WTC11 (cell line): ENCODE results near the gene SLIT1. TPM values are rescaled to one million over a fixed set of nuclear protein-coding genes. Genes with fewer than 3 reads are reported as not detected.
A peak's percentile ranks its signal among the peaks of the same experiment; 100 is the strongest.

Source experiments
- ATAC-seq: fragments of 200-7000 bp; cut with Tn5 transposase; 2 replicates; pipeline ENCODE4 v1.10.0; 2021; ENCODE audit warnings: mild to moderate bottlenecking, moderate library complexity
- CTCF ChIA-PET: fragments of 300-600 bp; sonication (Branson Sonifier 250); formaldehyde crosslinking; loops from one replicate; lab custom pipeline; 2021; ENCODE audit warnings: antibody characterized with exemption; lab: Charles Lee
- POLR2A ChIA-PET: fragments of 350-600 bp; sonication (Branson Sonifier 250); formaldehyde crosslinking; loops from one replicate; lab custom pipeline; 2021; ENCODE audit warnings: antibody characterized with exemption; lab: Charles Lee
- DNase-seq: peaks from one replicate; pipeline ENCODE4 v3.0.0; 2021; ENCODE audit warnings: low spot score
- H3K27ac Mint-ChIP-seq: 2 replicates; pipeline ENCODE4 v1.8.0; 2021; ENCODE audit warnings: mixed read lengths
- H3K27me3 Mint-ChIP-seq: 2 replicates; pipeline ENCODE4 v1.8.0; 2021; ENCODE audit warnings: low read depth, mild to moderate bottlenecking, moderate library complexity, mixed read lengths
- H3K36me3 Mint-ChIP-seq: 2 replicates; pipeline ENCODE4 v1.8.0; 2021; ENCODE audit warnings: mixed read lengths
- H3K4me1 Mint-ChIP-seq: 2 replicates; pipeline ENCODE4 v1.8.0; 2022; ENCODE audit warnings: mixed read lengths
- H3K4me3 Mint-ChIP-seq: 2 replicates; pipeline ENCODE4 v1.8.0; 2021; ENCODE audit warnings: mild to moderate bottlenecking, moderate library complexity, mixed read lengths
- H3K9me3 Mint-ChIP-seq: 2 replicates; pipeline ENCODE4 v1.8.0; 2021; ENCODE audit warnings: mixed read lengths
- ETV6 ChIP-seq: sonication (generic); formaldehyde crosslinking; IDR thresholded peaks from 2 replicates; pipeline ENCODE4 v1.8.1; 2022; ENCODE audit warnings: mild to moderate bottlenecking, missing genetic modification reagents
- IRF2 ChIP-seq: sonication (generic); formaldehyde crosslinking; IDR thresholded peaks from 2 replicates; pipeline ENCODE4 v1.8.0; 2022; ENCODE audit warnings: low read depth, missing genetic modification reagents, borderline replicate concordance
- ZBTB21 ChIP-seq: sonication (generic); formaldehyde crosslinking; IDR thresholded peaks from 2 replicates; pipeline ENCODE4 v1.8.1; 2023; ENCODE audit warnings: mild to moderate bottlenecking, missing genetic modification reagents, borderline replicate concordance
- total RNA-seq: library from RNA; stranded (reverse); gene quantifications from 3 replicates; pipeline ENCODE4 v1.2.3, GENCODE V29; 2021
- TF ChIP-seq, protein P1 (sequence below): sonication (generic); formaldehyde crosslinking; IDR thresholded peaks from 2 replicates; pipeline ENCODE4 v1.8.0; 2023; ENCODE audit warnings: missing genetic modification reagents, mild to moderate bottlenecking, borderline replicate concordance
- TF ChIP-seq, protein P2 (sequence below): fragments of 250-450 bp; sonication (Bioruptor Pico); IDR thresholded peaks from 2 replicates; pipeline ENCODE4 v1.9.0; 2021; ENCODE audit warnings: moderate library complexity, mild to moderate bottlenecking, inconsistent platforms, borderline replicate concordance
- TF ChIP-seq, protein P3 (sequence below): fragments of 250-450 bp; sonication (Bioruptor Pico); IDR thresholded peaks from 2 replicates; pipeline ENCODE4 v1.9.0; 2021; ENCODE audit warnings: mild to moderate bottlenecking
- TF ChIP-seq, protein P4 (sequence below): sonication (generic); formaldehyde crosslinking; IDR thresholded peaks from 2 replicates; pipeline ENCODE4 v1.8.0; 2022; ENCODE audit warnings: missing genetic modification reagents
- TF ChIP-seq, protein P5 (sequence below): fragments of 200-600 bp; IDR thresholded peaks from 2 replicates; pipeline ENCODE4 v1.8.0; 2022; ENCODE audit warnings: antibody characterized with exemption

SLIT1 gene
- total RNA-seq, 1 experiment from 2014 or later: 1.6 TPM

DNA sequence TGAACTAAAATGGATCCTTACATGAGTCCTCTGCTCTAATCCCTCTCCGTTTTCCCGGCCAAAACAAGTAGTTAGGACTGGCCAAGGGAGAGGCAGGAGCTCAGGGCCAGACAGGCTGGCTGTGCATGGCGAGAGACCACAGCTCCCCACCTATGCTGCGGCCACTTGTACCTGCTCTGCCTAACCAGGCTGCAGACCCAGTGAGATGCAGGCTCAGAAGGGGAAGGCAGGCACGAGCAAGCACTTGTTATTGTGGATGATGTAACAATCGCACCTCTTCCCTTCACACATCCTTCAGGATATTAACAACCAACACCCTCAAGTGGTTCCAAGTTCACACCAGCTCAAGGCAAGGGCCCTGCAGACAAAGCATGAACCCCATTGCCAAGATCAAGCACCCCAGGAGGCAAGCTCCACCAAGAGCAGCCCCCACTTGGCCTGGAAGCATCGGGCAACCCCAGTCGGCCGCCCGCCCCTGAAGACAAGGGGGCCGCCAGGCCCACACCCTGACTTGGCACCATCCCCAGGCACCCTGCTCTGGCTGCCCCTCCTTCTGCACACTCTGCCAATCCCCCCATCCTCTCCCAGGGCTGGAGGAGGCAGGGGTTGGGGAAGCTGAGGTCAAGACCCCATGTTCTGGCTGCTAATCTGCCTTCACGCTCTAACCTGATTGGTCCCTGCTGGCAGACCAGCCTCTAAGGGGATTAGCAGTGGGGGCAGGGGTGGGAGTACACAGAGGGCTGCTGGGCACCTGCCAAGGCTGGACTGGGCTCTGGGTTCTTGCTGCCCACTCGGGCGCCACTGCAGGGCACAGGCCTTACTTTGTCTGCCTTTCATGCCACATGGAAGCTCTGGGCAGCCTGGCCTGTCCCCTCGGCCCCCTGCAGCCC is 111.3 kb downstream of the SLIT1 start:
- TF ChIP-seq ETV6 (no peak), IRF2 (CRISPR knock-in tag) (no peak)
- TF ChIP-seq, protein P1, sequence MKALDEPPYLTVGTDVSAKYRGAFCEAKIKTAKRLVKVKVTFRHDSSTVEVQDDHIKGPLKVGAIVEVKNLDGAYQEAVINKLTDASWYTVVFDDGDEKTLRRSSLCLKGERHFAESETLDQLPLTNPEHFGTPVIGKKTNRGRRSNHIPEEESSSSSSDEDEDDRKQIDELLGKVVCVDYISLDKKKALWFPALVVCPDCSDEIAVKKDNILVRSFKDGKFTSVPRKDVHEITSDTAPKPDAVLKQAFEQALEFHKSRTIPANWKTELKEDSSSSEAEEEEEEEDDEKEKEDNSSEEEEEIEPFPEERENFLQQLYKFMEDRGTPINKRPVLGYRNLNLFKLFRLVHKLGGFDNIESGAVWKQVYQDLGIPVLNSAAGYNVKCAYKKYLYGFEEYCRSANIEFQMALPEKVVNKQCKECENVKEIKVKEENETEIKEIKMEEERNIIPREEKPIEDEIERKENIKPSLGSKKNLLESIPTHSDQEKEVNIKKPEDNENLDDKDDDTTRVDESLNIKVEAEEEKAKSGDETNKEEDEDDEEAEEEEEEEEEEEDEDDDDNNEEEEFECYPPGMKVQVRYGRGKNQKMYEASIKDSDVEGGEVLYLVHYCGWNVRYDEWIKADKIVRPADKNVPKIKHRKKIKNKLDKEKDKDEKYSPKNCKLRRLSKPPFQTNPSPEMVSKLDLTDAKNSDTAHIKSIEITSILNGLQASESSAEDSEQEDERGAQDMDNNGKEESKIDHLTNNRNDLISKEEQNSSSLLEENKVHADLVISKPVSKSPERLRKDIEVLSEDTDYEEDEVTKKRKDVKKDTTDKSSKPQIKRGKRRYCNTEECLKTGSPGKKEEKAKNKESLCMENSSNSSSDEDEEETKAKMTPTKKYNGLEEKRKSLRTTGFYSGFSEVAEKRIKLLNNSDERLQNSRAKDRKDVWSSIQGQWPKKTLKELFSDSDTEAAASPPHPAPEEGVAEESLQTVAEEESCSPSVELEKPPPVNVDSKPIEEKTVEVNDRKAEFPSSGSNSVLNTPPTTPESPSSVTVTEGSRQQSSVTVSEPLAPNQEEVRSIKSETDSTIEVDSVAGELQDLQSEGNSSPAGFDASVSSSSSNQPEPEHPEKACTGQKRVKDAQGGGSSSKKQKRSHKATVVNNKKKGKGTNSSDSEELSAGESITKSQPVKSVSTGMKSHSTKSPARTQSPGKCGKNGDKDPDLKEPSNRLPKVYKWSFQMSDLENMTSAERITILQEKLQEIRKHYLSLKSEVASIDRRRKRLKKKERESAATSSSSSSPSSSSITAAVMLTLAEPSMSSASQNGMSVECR (CRISPR knock-in tag): no peak
- TF ChIP-seq, protein P2, sequence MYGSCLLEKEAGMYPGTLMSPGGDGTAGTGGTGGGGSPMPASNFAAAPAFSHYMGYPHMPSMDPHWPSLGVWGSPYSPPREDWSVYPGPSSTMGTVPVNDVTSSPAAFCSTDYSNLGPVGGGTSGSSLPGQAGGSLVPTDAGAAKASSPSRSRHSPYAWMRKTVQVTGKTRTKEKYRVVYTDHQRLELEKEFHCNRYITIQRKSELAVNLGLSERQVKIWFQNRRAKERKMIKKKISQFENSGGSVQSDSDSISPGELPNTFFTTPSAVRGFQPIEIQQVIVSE: no peak
- TF ChIP-seq, protein P3, sequence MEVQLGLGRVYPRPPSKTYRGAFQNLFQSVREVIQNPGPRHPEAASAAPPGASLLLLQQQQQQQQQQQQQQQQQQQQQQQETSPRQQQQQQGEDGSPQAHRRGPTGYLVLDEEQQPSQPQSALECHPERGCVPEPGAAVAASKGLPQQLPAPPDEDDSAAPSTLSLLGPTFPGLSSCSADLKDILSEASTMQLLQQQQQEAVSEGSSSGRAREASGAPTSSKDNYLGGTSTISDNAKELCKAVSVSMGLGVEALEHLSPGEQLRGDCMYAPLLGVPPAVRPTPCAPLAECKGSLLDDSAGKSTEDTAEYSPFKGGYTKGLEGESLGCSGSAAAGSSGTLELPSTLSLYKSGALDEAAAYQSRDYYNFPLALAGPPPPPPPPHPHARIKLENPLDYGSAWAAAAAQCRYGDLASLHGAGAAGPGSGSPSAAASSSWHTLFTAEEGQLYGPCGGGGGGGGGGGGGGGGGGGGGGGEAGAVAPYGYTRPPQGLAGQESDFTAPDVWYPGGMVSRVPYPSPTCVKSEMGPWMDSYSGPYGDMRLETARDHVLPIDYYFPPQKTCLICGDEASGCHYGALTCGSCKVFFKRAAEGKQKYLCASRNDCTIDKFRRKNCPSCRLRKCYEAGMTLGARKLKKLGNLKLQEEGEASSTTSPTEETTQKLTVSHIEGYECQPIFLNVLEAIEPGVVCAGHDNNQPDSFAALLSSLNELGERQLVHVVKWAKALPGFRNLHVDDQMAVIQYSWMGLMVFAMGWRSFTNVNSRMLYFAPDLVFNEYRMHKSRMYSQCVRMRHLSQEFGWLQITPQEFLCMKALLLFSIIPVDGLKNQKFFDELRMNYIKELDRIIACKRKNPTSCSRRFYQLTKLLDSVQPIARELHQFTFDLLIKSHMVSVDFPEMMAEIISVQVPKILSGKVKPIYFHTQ (CRISPR knock-in tag): no peak
- TF ChIP-seq, protein P4, sequence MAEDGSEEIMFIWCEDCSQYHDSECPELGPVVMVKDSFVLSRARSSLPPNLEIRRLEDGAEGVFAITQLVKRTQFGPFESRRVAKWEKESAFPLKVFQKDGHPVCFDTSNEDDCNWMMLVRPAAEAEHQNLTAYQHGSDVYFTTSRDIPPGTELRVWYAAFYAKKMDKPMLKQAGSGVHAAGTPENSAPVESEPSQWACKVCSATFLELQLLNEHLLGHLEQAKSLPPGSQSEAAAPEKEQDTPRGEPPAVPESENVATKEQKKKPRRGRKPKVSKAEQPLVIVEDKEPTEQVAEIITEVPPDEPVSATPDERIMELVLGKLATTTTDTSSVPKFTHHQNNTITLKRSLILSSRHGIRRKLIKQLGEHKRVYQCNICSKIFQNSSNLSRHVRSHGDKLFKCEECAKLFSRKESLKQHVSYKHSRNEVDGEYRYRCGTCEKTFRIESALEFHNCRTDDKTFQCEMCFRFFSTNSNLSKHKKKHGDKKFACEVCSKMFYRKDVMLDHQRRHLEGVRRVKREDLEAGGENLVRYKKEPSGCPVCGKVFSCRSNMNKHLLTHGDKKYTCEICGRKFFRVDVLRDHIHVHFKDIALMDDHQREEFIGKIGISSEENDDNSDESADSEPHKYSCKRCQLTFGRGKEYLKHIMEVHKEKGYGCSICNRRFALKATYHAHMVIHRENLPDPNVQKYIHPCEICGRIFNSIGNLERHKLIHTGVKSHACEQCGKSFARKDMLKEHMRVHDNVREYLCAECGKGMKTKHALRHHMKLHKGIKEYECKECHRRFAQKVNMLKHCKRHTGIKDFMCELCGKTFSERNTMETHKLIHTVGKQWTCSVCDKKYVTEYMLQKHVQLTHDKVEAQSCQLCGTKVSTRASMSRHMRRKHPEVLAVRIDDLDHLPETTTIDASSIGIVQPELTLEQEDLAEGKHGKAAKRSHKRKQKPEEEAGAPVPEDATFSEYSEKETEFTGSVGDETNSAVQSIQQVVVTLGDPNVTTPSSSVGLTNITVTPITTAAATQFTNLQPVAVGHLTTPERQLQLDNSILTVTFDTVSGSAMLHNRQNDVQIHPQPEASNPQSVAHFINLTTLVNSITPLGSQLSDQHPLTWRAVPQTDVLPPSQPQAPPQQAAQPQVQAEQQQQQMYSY (CRISPR knock-in tag): no peak
- Mint-ChIP-seq H3K27me3 (no peaks in the 10 kb centered on the region), H3K4me1 (peaks cover 17% of the 10 kb centered on the region), H3K9me3 (peaks cover 9% of the 10 kb centered on the region), H3K4me3 (no peak overlapping the region), H3K27ac (no peak overlapping the region), H3K36me3 (no peaks in the 10 kb centered on the region)
- ATAC-seq (no peak), DNase-seq (no peak)
- POLR2A ChIA-PET: interaction anchor here (0.6 kb wide), 1 partner anchor 98 kb away, joined by 3 read pairs; no protein-coding TSS in a partner anchor
- CTCF ChIA-PET: interaction anchor here (1.1 to 19.8 kb wide), 7 partner anchors 16 to 133 kb away, joined by 3 to 364 read pairs (median 59); no protein-coding TSS in a partner anchor

DNA sequence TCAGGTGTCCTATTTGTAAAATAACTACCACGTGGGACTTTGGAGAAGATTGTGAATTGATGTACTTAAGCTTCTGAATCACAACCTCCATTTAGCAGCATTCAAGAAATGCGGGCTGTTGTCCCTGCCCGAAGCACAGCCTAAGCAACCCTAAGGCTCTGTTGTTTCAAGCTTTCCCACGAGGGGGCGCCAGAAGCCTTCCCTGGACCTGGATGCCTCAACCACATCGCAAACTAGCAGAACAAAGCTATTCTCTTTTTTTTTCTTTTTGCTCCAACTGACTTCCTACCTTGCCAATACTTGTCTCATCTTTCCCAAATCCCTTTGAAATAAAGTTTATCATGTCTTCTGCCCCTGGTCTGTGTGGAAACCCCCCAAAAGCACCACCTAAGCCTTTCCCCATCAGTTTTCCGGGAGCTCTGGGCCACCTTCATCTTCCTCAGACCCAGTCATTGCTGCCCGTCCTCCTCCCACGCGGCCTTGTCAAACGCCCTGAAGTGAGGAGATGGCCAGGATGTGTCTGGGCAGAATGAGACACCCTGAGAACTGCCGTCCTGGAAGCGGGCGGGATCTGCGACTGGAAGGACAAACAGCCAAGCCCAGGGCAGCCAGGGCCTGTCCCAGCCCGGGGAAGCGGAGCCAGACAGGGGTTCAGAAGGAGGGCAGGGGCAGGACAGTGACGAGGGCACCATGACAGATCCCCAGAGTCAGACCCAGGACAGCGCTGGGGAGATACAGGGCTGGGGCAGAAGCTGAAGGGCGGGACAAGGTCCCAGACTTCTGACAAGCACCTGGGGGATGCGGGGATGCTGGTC is 112.7 kb downstream of the SLIT1 start:
- no peak for TF ChIP-seq ZBTB21
- TF ChIP-seq, protein P5, sequence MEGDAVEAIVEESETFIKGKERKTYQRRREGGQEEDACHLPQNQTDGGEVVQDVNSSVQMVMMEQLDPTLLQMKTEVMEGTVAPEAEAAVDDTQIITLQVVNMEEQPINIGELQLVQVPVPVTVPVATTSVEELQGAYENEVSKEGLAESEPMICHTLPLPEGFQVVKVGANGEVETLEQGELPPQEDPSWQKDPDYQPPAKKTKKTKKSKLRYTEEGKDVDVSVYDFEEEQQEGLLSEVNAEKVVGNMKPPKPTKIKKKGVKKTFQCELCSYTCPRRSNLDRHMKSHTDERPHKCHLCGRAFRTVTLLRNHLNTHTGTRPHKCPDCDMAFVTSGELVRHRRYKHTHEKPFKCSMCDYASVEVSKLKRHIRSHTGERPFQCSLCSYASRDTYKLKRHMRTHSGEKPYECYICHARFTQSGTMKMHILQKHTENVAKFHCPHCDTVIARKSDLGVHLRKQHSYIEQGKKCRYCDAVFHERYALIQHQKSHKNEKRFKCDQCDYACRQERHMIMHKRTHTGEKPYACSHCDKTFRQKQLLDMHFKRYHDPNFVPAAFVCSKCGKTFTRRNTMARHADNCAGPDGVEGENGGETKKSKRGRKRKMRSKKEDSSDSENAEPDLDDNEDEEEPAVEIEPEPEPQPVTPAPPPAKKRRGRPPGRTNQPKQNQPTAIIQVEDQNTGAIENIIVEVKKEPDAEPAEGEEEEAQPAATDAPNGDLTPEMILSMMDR: peak; percentile 96
- H3K9me3 Mint-ChIP-seq: peaks cover 13% of the 10 kb centered on the region
- DNase-seq: peak; percentile 91
- peak; percentile 76 for ATAC-seq
- no peaks in the 10 kb centered on the region for H3K36me3 Mint-ChIP-seq
- H3K27me3 Mint-ChIP-seq: no peaks in the 10 kb centered on the region
- peaks cover 17% of the 10 kb centered on the region for H3K4me1 Mint-ChIP-seq
- H3K27ac Mint-ChIP-seq: no peak overlapping the region
- no peak overlapping the region for H3K4me3 Mint-ChIP-seq
- POLR2A ChIA-PET: interaction anchor here (0.7 to 1.0 kb wide), 2 partner anchors 137 to 145 kb away, joined by 3 read pairs; no protein-coding TSS in a partner anchor
- CTCF ChIA-PET: interaction anchor here (0.6 to 19.8 kb wide), 72 partner anchors 8 to 440 kb away, joined by 3 to 364 read pairs (median 6); partner anchors contain the start of genes FRAT1, RRP12 and SLIT1
